GM19463 (cell line): Measurements from ENCODE around the gene ZNF534.
"Not testable (repeated sequence)": the region's sequence is repeated elsewhere in the genome, so short reads cannot be mapped to it uniquely, and the experiment has no call there.

ENCODE experiments used
- ATAC-seq: cut with Tn5 transposase; IDR thresholded peaks from one replicate; pipeline ENCODE4 v1.9.1; 2021; ENCODE audit warnings: mild to moderate bottlenecking, moderate library complexity; ENCODE audit not compliant: unreplicated experiment

ZNF534 gene

DNA sequence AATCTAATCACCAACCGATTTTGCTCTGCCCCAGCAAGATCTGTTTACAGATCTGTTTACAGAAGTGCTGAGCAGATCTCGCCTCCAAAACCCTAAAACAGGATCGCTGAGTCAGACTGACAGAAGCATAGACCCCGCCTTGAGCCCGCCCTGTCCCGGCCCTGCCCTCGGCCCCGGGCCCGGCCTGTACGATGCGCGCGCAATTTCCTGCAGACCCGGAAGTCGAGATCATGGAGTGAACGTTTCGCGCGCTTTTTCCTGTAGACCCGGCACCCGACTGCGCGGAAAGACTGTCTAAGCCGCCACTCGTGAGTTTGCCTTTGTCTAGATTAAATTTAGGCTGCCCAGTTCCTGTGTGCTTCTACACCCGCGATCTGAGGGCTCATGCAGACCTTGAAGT lies at the start of gene ZNF534:
Gene ZNF534 (plus strand): TSS at position 212 of the 400 bp plus-strand sequence. CDS start 2,327 bp downstream, outside the sequence.
- no peak for ATAC-seq

DNA sequence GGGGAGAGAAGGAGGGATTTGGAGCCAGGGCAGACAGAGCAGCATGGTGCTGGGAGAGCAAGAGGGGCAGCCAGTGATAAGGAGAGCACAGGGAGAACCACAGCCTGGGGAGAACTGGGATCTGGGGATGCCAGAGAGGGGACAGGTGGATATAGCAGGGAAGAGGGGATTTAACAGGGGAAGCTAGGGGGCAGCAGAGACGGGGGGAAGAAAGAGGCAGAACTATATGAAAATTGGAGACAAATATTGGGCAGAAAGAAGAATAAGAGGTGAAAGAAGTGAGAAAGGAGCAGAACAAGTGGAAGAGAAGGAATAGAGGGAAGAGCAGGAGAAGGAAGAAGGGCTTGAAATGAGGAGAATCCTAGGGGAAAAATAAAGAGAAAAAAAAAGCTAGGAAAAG lies 37.8 kb upstream of the ZNF534 start:
- no peak for ATAC-seq

DNA sequence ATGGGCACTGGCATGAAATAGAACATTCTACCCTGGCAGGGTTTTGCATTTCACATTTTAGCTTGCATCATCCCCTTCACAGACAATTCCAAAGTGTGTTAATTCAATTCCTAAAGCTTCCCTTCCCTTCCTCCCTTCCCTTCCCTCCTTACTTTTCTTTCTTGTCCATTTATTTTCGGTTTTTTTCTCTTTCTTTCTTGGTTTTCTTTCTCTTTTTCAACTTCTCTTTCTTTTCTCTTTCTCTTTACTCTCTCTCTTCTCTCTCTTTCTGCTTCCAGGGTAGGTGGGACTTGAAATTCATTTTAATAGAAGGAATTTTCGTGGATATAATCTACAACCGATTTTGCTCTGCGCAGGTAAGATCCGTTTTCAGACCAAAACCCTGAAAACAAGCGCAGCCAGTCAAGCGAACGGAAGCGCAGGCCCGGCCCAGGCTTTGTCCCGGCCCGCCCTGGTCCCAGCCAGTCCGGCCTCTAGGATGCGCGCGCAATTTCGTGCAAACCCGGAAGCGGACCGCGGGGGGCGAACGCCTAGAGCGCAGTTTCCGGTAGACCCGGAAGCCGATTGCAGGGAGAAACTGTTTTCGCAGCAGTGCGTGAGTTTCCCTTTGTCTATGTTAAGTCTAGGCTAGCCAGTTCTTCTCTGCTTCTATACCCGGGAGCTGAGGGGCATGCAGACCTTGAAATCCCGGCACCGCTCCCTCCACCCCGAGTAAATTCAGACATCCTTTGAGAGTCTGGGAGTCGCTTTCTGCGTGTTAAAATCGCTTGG lies 31.5 kb upstream of the ZNF534 start, which contains the start of gene ZNF528:
Gene ZNF528 (plus strand): TSS at position 540 of the 771 bp plus-strand sequence. CDS start 4,165 bp downstream, outside the sequence.
- ATAC-seq, result no peak

DNA sequence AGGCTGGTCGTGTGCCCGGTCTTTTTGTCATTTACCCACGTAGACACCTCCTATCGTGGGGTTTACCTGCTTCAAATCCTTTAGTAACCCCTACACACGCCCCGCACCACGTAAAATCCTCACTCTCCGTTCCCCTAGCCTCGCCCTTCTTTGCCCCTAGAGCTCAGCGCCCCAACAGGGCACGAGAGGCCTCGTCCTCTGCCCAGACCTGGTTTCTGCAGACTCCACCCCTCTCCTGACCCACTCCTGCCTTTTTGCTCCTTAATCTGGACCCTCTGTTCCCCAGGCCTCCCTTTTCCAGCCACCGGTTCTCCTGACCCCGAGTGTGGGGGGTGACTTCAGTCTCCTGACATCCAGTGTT lies 30.9 kb upstream of the ZNF534 start:
- ATAC-seq, result no peak

DNA sequence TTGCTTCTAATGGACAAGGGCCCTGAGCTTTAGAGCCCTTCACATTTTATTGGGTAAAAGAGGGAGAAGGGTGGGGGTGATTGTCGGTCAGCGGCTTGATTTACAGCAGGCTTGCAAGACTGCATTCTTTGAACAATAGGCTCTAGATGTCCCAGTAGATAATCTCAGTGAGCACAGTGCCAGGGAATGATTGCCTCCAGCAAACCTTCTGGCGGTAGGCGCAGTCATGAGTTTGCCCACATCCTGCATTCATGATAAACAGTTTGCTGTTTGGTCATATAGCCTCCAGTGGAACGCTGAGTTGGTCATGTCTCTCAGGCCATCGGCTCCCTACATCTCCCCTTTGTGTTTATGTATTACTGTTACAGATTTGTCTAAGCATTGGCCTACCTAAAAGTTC lies 18.7 kb upstream of the ZNF534 start:
- ATAC-seq, result no peak

DNA sequence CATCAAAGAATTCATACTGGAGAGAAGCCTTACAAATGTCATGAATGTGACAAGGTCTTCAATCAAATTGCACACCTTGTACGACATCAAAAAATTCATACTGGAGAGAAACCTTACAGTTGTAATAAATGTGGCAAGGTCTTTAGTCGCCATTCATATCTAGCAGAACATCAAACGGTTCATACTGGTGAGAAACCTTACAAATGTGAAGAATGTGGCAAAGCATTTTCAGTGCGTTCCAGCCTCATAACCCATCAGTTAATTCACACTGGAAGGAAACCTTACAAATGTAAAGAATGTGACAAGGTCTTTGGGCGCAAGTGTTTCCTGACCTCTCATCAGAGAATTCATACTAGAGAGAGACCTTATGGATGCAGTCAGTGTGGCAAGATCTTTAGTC lies 13.2 kb upstream of the ZNF534 start:
- no peak for ATAC-seq

DNA sequence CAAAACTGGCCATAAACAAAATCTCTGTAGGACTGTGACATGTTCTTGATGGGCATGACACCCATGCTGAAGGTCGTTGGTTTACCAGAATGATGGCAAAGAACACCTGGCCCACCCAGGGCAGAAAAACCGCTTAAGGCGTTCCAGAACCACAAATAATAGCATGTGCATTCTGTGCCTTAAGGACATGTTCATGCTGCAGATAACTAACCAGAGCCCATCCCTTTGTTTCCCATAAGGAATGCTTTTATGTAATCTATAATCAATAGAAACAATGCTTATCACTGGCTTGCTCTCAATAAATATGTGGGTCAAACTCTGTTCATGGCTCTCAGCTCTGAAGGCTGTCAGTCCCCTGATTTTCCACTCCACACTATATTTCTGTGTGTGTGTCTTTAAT lies 13.2 kb downstream of the ZNF534 start:
- ATAC-seq, result no peak

DNA sequence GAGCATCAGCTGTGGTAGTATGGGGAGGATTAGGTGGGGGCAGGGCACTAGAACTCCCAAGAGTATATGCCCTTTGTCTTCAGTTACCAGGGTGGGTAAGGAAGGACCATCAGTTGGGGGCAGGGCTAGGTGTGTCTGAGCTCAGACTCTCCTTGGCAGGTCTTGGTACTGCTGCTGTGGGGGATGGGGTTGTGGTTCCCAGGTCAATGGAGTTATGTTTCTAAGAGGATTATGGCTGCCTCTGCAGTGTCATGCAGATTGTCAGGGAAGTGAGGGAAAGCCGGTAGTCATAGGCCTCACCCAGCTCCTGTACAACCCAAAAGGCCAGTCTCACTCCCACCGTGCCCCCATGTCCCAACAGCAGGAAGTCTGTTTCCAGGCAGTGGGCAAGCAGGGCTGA lies 15.6 kb downstream of the ZNF534 start:
- ATAC-seq, result no peak

DNA sequence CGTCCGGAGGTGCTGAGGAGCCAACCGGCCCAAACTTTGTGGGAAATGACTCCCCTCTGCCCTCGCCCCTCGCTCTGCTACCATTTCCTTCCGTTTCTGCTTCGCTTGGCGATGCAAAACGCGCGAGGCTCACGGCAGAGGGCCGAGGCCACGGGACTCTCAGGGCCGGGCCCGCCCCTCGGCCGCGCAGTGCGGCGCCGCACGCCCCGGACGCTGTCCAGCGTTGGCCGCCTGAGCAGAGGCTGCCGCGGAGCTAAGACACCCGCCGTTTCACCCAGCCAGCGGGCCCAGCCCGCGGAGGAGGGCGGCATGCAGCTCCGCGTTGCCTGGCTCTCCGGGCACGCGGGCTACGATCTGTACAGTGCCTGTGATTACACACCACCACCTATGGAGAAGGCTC lies 22.3 kb downstream of the ZNF534 start:
- ATAC-seq, result no peak

DNA sequence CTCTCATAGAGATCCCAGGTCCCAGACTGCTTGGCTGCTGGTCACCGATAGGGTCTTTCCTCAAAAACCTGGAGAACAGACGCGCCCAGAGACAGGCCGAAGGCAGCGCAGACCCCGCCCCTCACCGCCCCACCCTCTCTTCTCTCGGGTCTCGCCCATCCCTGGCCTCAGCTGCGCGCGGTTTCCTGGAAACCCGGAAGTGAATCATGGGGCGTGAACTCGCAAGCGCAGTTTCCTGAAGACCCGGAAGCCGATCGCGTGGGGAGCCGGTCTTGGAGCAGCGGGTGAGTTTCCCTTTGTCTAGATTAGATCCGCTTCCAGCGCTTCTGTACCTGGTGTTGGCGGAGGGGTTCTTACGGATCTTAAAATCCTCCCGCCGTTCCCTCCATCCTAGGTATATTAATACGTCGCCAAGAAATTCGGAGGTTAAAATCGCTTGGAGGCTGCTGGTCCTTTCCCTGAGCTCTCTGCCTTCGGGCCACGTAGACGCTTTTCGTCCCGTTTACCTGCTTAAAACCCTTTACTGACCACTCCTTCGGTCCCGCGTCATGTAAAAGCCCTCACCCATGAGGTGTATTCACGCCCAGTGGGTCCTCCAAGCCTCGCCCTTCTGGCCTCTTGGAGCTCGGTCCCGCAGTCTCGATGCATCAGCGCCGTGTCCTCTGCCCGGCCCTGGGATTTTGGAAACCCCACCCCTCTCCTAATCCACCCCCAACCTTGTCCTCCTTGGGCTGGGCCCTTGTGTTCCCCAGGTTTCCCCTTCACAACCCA lies 24.6 kb downstream of the ZNF534 start, which contains the start of gene ZNF578:
Gene ZNF578 (plus strand): TSS at position 230 of the 771 bp plus-strand sequence. CDS start 48,293 bp downstream, outside the sequence.
- ATAC-seq, result no peak

DNA sequence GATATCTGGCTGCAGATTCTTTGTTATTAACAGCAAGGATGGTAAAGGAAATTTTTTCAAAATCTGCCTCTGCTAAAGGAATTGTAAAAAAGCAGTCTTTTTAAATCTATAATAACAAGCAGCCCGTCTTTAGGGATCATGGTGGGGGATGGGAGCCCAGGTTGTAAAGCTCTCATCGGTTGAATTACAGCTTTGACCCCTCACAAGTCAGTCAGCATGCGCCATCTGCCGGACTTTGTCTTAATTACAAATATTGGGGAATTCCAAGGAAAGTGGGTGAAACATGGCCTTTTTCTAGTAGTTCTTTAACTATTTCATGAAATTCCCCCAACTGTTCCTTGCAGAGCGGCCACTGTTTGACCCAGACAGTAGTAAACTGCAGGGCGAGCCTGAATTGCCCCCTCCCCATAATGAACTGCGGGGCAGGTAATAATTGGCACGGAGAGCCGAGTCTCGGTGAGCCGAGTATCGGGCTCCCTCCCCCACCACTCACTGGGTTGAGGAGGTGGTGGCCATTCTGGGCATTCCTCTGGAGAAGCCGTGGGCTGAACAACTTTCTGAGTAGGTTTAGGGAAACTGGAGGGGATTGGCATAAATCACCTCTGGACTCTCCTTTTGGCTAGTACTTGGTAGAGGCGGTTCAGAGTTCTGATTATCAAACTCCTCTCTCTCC lies 36.0 kb downstream of the ZNF534 start:
- ATAC-seq, result no peak

DNA sequence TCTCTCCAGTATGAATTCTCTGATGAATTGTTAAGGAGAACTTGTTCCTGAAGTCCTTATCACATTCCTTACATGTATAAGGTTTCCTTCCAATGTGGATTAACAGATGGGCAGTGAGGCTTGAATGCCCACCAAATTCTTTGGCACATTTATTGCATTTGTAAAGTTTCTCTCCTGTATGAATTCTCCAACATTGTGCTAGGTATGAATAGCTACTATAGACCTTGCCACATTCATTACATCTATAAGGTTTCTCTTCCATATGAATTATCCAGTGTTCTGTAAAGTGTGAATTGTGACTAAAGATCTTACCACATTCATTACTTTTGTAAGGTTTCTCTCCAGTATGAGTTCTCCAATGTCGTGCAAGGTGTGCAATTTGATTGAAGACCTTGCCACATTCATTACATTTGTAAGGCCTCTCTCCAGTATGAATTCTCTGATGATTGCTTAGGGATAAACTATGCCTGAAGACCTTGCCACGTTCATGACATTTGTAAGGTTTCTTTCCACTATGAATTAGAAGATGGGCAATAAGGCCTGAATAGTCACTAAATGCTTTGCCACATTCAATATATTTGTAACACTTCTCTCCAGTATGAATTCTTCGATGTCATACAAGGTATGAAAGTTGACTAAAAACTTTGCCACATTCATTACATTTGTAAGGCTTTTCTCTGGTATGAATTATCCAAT lies 44.9 kb downstream of the ZNF534 start:
- ATAC-seq, result no peak

DNA sequence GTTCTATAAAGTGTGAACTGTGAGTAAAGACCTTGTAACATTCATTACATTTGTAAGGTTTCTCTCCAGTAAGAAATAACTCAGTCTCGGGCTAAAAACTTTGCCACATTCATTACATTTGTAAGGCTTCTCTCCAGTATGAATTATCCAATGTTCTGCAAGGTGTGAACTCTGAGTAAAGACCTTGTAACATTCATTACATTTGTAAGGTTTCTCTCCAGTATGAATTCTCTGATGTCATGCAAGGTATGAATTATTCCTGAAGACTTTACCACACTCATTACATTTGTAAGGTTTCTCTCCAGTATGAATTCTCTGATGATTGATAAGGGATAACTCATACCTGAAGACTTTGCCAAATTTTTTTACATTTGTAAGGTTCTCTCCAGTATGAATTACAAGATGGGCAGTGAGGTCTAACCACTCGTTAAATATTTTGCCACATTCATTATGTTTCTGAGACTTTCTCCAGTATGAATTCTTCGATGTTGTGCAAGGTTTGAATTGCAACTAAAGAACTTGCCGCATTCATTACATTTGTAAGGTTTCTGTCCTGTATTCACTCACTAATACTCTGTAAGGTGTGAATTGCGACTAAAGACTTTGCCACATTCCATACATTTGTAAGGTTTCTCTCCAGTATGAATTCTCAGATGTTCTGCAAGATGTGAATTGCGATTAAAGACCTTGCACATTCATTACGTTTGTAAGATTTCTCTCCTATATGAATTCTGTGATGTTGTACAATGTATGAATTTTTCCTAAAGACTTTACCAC lies 45.6 kb downstream of the ZNF534 start:
- ATAC-seq, result no peak

DNA sequence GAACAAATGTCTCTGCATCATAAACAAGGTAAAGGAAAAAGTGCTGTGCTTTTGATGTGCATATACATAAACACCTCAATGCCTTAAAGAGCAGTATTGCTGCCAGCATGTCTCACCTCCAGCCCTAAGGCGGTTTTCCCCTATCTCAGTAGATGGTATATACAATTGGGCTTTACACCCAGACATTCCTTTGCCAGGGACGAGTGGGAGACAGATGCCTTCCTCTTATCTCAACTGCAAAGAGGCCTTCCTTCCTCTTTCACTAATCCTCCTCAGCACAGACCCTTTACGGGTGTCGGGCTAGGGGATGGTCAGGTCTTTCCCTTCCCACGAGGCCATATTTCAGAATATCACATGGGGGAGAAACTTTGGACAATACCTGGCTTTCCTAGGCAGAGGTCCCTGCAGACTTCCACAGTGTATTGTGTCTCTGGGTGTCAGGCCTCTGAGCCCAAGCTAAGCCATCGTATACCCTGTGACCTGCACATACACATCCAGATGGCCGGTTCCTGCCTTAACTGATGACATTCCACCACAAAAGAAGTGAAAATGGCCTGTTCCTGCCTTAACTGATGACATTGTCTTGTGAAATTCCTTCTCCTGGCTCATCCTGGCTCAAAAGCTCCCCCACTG lies 55.3 kb downstream of the ZNF534 start:
- not testable (repeated sequence) for ATAC-seq

DNA sequence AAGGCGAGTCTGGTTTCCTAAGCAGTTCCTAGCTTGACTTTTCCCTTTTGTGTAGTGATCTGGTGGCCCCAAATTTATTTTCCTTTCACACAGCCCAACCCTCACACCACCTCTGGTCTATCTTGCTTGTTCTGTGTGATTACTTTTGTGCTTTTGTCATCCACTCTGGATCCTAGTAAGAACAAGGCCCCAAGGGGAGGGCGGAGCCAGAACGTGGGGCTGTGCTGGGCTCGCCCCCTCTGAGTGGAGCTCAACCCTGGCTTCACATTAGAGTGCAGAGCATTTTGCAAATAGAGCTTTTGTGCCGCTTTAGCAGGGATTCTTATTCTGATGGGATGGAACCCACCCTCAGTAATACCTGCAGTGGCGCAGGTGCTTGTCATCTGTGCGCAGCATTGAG lies 56.1 kb downstream of the ZNF534 start:
- not testable (repeated sequence) for ATAC-seq

DNA sequence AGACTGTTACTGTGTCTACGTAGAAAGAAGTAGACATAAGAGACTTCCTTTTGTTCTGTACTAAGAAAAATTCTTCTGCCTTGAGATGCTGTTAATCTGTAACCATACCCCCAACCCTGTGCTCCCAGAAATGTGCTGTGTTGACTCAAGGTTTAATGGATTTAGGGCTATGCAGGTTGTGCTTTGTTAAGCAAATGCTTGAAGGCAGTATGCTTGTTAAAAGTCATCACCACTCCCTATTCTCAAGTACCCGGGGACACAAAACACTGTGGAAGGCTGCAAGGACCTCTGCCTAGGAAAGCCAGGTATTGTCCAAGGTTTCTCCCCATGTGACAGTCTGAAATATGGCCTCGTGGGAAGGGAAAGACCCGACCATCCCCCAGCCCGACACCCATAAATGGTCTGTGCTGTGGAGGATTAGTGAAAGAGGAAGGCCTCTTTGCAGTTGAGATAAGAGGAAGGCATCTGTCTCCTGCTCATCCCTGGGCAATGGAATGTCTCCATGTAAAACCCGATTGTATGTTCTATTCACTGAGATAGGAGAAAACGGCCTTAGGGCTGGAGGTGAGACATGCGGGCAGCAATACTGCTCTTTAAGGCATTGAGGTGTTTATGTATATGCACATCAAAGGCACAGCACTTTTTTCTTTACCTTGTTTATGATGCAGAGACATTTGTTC lies 56.8 kb downstream of the ZNF534 start:
- not testable (repeated sequence) for ATAC-seq

DNA sequence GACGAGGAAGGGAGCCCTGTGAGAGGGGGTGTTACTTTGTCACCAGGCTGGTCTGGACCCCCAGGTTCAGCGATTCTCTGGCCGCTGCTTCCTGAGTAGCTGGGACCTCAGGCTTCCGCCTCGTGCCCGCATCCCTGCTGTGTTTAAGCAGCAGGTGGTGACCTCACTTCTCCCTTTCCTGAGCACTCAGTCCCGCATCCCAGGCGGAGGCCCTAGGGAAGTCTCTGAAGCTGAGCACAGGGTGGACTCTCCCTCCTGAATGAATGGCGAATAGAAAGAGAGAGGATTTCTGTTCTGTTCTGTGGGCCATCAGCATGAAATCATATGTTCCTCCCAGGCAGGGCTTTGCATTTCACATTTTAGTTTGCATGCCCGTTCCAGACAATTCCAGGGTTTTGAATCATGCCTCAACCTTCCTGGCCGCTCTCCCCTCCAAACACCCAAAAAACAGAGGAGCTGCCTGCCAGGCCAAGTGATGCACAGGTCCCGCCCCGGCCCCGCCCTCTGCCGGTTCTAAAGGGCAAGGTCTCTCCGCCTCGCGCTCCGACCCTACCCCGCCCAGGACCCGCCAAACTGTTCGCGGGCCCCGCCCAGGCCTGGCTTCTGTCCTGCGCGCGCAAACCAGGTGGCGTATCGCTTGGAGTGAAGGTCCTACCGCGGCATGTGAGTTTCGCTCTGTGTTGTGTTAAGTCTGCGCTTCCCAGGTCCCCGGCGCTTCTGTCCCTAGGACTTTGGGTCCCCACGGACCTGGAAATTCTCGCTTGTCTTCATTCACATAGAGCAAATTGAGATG lies 63.4 kb downstream of the ZNF534 start:
- no peak for ATAC-seq

DNA sequence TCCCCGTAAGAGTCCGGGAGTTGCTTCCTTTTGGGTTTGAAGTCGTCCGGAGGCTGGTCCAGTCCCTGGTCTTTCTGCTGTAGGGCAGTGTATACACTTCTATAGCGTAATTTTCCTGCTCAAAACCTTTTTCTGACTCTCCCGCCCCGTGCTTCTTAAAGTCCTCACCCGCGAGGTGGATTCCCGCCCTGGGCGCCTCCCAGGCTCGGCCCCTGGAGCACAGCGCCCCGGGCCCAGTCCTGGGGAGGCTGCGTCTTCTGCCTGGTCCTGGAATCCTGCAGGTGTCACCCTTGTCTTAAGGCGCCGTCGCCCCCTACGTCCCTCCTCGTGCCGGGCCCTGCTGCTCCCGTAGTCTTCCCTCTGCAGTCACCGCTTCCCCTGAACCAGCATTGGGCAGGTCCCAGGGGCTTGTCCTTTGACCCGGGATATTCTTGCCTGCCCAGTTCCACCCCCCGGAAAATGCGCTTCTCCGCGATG lies 64.1 kb downstream of the ZNF534 start:
- ATAC-seq, result no peak
